Measurements from ENCODE around the gene DCUN1D5.

DCUN1D5 gene

DNA sequence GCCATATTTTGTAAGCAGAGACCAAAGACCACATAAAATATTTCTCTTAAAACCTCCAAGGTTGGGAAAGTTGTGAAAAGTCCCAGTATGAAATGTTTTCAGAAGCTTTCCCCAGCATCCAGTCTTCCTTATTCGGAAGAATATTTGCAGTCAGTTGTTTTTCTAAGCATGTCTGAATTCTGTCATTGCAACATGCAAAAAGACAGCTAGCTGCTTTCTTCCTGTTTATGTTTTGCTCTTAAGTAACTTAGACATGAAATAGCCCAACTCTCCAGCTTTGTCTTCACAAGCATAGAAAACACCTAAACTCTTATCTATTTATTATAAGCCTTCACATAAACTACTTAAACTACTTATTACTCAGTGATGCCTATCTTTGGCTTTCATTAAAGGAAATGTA, 78.5 kb downstream of the DCUN1D5 start:
- DNase-seq, result no peak
- in situ Hi-C loops (cut with HindIII; ENCODE audit: low pct_ligation_motif_present, low pct_unique_long_range_greater_than_20kb, low sequenced_read_pairs), result no loop called here

All from ACHN (cell line).